GM18867 (cell line): ENCODE measurements around the gene ESPNL.

Experiments
- ATAC-seq: cut with Tn5 transposase; IDR thresholded peaks from one replicate; pipeline ENCODE4 v1.9.1; 2021; ENCODE audit warnings: mild to moderate bottlenecking, moderate library complexity; ENCODE audit not compliant: unreplicated experiment

Gene ESPNL

GRCh38 chr2:238097988-238098871 lies 1.9 kb upstream of the ESPNL start:
- peak; percentile 81 for ATAC-seq

GRCh38 chr2:238098901-238099713 lies 1.0 kb upstream of the ESPNL start:
- ATAC-seq = peak; percentile 9

- ATAC-seq = no peak
Measured at GRCh38 chr2:238099714-238100048, 459 bp upstream of the ESPNL start.

GRCh38 chr2:238100821-238101771 lies 956 bp downstream of the ESPNL start:
- ATAC-seq = no peak

DNA sequence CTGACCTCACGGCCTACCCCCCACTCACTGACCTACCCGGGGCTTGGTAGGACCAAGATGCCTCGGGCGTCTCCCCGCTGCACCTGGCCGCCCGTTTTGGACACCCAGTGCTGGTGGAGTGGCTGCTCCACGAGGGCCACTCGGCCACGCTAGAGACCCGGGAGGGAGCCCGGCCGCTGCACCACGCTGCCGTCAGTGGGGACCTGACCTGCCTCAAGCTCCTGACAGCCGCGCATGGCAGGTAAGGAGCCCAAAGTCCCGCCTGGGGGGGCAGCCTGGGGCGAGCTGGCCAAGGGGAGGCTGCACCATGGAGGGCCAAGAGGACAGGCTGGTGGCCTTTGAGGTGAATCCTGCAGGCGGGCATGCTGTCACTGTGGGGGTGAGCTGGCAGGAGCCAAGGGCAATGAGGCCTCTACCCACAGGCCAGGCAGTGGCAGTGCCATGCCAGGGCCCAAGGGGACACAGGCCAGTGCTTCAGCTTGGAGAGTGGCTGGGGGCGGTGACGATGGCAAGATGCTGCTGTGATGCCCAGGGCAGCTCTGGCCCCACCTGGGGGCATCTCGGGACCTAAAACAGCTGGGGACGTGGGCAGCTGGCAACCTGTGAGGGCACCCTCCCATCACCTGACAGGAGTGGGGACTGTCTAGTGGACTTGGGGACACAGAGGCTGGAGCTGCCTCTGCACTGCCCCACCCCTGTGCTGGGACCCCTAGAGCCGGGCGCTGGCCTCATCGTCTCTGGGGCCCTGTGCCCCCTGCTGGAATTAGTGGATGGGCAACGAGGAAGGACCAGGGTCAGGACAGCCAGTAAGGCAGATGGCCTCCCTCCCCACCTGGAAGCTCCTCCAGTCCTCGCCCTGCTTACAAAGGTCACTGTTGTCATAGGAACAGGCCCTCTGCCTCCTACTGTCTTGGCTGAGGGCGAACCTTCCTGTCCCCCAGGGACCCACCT lies 2.0 kb downstream of the ESPNL start:
- no peak for ATAC-seq

- ATAC-seq = no peak
Measured at GRCh38 chr2:238102865-238103264, 2.7 kb downstream of the ESPNL start.

GRCh38 chr2:238103465-238104225 lies 3.5 kb downstream of the ESPNL start:
- ATAC-seq = no peak

DNA sequence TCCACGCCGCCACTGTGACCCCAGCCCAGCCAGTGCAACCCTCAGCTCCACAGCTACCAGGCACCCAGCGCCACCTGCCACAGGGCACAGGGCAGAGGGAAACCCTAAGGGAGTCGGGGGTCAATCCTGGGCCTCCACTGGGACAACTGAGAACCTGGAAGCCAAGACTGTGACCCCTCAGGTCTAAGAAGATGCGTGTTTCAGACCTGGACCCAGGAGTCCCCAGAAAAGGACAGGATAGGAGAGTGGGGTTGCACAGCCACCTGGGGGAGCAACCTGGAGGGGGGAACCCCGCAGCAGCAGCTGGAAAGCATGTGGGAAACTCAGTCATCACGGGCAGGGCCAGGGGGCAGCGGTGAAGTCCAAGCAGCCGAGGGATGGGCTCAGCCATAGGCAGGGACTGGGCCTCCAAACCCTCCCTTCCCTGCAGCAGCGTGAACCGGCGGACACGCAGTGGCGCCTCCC lies 4.1 kb downstream of the ESPNL start:
- no peak for ATAC-seq

DNA sequence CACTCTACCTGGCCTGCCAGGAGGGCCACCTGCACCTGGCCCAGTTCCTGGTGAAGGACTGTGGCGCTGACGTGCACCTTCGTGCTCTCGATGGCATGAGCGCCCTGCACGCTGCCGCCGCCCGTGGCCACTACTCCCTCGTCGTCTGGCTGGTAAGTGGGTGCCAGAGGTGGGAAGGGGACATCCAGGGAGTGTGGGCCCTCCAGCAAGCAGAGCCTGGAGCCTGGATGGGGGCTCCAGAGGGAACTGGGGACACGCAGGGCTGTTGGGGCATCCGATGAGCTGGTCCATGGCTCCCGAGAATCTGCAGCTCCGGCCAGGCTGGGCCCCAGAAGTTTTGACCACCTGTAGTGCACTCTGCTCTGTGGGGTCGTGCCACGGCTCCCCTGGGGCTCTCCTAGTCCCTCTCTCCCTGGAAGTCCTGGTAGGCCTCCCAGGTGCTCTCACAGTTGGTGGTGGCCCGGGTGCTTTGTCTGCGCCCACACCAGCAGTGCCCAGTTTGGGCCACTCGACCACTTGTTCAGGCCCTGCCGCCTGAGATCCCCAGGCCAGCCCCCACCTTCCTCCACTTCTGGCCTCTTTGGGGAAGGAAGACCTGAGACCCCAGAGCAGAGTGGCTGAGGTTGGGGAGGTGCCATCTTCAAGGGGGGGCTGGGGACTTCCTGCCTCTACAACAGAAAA lies 4.7 kb downstream of the ESPNL start:
- ATAC-seq = no peak

- ATAC-seq = no peak
Measured at GRCh38 chr2:238105506-238106338, 5.6 kb downstream of the ESPNL start.

DNA sequence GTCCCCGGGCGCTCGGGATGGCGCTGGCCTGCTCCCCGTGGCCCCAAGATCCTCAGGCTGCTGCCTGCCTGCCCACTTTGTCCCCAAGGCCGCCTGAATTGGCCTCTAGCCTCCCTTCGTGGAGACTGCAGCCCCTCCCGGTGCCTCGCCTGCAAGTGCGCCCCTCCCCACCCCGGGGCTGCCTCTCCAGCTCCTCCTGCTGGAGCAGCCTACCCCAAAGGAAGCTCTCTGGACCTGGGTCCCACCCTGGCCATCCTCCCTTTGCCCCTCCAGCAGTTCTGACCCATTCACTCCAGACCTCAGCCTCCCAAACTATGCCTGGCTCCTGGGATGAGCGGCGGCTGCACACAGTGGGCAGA lies 6.2 kb downstream of the ESPNL start:
- ATAC-seq = no peak

DNA sequence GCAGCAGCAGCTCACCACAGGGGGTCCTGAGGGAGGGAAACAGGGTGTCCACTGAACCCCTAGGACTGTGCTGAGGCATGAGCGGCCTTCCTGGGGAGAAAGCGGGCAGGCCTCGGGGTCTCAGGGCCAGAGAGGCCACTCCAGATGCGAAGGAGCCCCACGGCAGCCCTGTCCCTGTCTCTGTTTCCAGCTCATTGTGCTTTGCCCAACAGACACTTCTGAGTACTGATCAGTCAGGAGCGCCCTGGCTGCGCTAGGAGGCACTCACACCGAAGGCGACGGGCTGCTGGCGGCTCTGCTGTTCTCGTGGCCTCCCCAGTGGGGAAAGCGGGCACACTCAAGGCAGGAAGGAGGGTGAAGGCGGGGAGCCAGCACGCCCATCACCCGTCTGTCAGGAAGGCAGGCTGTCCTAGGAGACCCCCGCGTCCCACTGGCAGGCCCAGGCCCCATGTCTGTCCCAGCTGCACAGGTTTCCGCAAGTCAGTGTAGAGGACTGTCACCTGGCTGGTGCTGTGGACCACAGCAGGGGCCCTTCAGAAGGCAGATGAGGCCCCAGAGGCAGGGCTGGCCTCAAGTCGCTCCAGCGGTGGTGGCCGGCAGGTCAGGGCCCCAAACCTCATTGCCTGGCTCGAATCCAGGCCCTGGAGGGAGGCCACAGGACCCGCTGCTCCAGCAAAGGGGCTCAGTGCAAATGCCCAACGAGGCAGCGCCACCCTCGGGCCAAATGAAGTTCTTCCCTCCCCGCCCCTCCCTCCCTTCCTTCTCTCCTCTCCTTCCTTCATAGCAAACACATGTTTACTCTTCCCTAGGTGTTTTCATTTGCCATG lies 6.8 kb downstream of the ESPNL start:
- ATAC-seq = peak; percentile 3

DNA sequence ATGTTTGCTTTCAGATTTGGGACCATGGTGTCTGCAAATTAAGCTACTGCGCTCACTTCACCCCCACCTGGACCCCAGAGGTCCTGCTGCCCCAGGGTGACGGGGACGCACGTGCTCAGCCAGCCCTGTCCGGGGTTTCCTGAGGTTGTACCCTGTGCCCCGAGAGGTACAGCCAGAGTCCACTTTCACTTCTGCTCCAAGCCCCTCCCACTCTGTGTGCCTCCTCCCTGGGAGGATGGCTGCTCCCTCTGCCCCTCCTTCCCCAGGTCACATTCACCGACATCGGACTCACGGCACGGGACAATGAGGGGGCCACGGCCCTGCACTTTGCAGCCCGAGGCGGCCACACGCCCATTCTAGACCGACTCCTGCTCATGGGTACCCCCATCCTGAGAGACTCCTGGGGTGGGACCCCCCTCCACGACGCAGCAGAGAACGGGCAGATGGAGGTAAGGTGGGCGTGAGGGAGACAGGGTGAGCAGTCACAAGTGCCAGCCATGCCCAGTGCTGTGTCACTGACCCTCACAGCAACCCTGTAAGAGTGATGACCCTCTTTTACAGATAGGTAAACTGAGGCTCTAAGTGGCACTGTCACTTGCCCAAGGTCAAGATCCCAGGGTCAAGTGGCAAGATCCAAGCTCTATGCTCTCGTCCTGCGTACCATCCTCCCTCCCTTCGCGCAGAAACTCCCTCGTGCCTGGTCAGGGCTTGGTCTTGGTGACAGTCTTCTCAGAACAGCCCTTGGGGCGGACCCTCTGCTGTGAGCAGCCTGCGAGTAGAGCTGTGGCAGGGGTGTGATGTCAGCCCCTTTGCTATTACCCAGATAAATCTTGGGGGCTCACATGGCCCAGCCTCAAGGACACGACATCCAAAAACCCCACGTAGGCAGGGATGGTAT lies 7.6 kb downstream of the ESPNL start:
- peak; percentile 88 for ATAC-seq

DNA sequence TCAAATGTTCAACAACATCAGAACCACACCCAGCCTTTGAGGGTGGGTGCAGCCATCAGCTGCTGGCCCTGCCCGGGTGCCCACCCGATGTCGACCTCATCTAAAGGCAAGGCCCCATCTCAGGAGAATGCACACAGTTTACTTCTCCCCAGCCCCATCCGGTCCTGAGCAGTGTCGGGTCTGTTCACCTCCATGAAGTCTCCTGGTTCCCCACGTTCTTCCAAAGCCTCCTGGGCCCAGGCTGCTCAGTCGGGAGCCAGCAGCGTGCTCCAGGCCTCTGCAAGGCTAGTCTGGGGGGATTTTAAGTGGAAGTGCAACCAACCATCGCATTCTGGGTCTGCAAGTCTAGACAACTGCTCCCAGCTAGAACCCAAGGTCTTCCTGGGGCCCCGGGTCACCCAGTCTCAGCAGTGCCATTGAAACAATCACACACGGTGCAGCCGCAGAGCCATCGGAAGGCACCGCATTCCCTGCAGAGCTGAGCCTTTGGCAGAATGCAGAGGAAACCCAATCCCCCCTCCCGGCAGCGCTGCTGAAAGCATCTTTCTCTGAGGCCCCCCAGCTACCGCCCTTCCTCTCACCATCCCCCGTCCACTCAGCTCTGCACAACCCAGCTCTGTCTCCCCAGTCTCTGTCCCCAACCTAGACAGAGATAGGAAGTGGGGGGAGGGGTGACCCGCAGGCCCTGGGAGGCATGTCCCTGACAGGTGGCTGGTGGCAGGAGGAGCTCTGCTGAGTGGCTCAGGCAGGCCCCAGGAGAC lies 8.5 kb downstream of the ESPNL start:
- no peak for ATAC-seq

GRCh38 chr2:238113611-238114010 lies 13.5 kb downstream of the ESPNL start:
- no peak for ATAC-seq
